Endothelial cell of umbilical vein (primary cell): Measurements from ENCODE around the gene NECTIN2. TPM values are rescaled to one million over a fixed set of nuclear protein-coding genes. Genes with fewer than 3 reads are reported as not detected.

ENCODE experiments used
- BruUV-seq: library from RNA; stranded (reverse); fragments of 400-500 nt; replicated peaks from 2 replicates; lab custom pipeline; 2021; lab: Mats Ljungman, UMichigan
- CTCF ChIA-PET: fragments of 300-600, 350-600 bp; sonication (Branson Sonifier 250); formaldehyde crosslinking; loops from one replicate; lab custom pipeline; 2021; ENCODE audit warnings: antibody characterized with exemption, inconsistent platforms; lab: Charles Lee
- POLR2A ChIA-PET: fragments of 300-600, 350-600 bp; sonication (Branson Sonifier 250); formaldehyde crosslinking; loops from one replicate; lab custom pipeline; 2021; ENCODE audit warnings: antibody characterized with exemption, inconsistent platforms; lab: Charles Lee
- DNase-seq: peaks from one replicate; pipeline ENCODE4 v3.0.0-alpha.2; 2011; ENCODE audit warnings: low read depth, low spot score
- FAIRE-seq: peaks from 2 replicates; lab custom pipeline; 2011; peaks lifted over from hg19 to GRCh38; lab: Jason Lieb, UNC
- H2AFZ ChIP-seq: 2 replicates; pipeline ENCODE4 v1.6.0; 2012; ENCODE audit warnings: low read depth, low read length, control low read depth, inconsistent platforms
- H3K27ac ChIP-seq: 2 replicates; pipeline ENCODE4 v1.5.1; 2011; ENCODE audit warnings: low read depth, mild to moderate bottlenecking, control low read depth, low read length, moderate library complexity; ENCODE audit not compliant: insufficient read depth
- H3K27me3 ChIP-seq, 2 experiments: 2 replicates each; pipeline versions ENCODE4 v1.6.0 to v1.6.1; 2011; ENCODE audit warnings: low read length in 2 of 2, mixed read lengths in 1 of 2; ENCODE audit not compliant: control insufficient read depth in 2 of 2, insufficient read depth in 2 of 2
- H3K36me3 ChIP-seq, 2 experiments: 2 replicates in 1 of 2; 3 replicates in 1 of 2; pipeline ENCODE4 v1.5.1; 2011; ENCODE audit warnings: low read length in 2 of 2, mild to moderate bottlenecking in 1 of 2, moderate library complexity in 1 of 2; ENCODE audit not compliant: control insufficient read depth in 2 of 2, insufficient read depth in 2 of 2; ENCODE audit errors: extremely low read depth in 1 of 2
- H3K4me1 ChIP-seq: 3 replicates; pipeline ENCODE4 v1.5.1; 2011; ENCODE audit warnings: mild to moderate bottlenecking, low read length; ENCODE audit not compliant: control insufficient read depth, insufficient read depth; ENCODE audit errors: extremely low read depth
- H3K4me2 ChIP-seq: 2 replicates; pipeline ENCODE4 v1.6.1; 2011; ENCODE audit warnings: low read length, control low read depth, mixed read lengths; ENCODE audit not compliant: insufficient read depth
- H3K4me3 ChIP-seq, 3 experiments: fragments of 200-600 bp in 1 of 3; sonication (generic), shearing (Covaris generic) in 1 of 3; replicated peaks in 1 of 3; 2 replicates each; pipeline ENCODE4 v1.5.1; 2011 to 2016; ENCODE audit warnings: control low read depth in 3 of 3, low read length in 3 of 3, mild to moderate bottlenecking in 2 of 3, inconsistent platforms in 1 of 3, low read depth in 1 of 3, moderate library complexity in 1 of 3; ENCODE audit not compliant: insufficient read depth in 1 of 3
- H3K79me2 ChIP-seq: 2 replicates; pipeline ENCODE4 v1.6.0; 2012; ENCODE audit warnings: low read length, inconsistent platforms; ENCODE audit not compliant: control insufficient read depth, insufficient read depth
- H3K9ac ChIP-seq: replicated peaks from 2 replicates; pipeline ENCODE3; 2011; ENCODE audit warnings: low read length, control low read depth; ENCODE audit not compliant: insufficient read depth; ENCODE audit errors: extremely low read depth
- H3K9me1 ChIP-seq: replicated peaks from 3 replicates; pipeline ENCODE4 v1.6.0; 2011; ENCODE audit warnings: mild to moderate bottlenecking, low read length; ENCODE audit not compliant: control insufficient read depth, insufficient read depth; ENCODE audit errors: extremely low read depth
- H3K9me3 ChIP-seq: replicated peaks from 2 replicates; pipeline ENCODE4 v1.5.1; 2012; ENCODE audit warnings: low read length, inconsistent platforms; ENCODE audit not compliant: control insufficient read depth, insufficient read depth
- H4K20me1 ChIP-seq: replicated peaks from 2 replicates; pipeline ENCODE3; 2011; ENCODE audit warnings: mild to moderate bottlenecking, low read length; ENCODE audit not compliant: control insufficient read depth, insufficient read depth; ENCODE audit errors: extremely low read depth
- CTCF ChIP-seq, 2 donors: IDR thresholded peaks; 1 replicate in 1 of 2; 2 replicates in 1 of 2; pipeline ENCODE4 v1.5.1; 2011; ENCODE audit warnings: low read length in 2 of 2, mild to moderate bottlenecking in 2 of 2, moderate library complexity in 2 of 2, control low read depth in 1 of 2, inconsistent platforms in 1 of 2, low read depth in 1 of 2; ENCODE audit not compliant: insufficient read depth in 1 of 2; ENCODE audit errors: extremely low read depth in 1 of 2
- EZH2 ChIP-seq: IDR thresholded peaks from 2 replicates; pipeline ENCODE4 v1.6.1; 2012; ENCODE audit warnings: borderline replicate concordance, low read depth, mild to moderate bottlenecking, moderate library complexity, low read length, inconsistent platforms; ENCODE audit not compliant: severe bottlenecking
- FOS ChIP-seq: IDR thresholded peaks from 2 replicates; pipeline ENCODE4 v1.6.1; 2011; ENCODE audit warnings: mild to moderate bottlenecking, low read length, moderate library complexity, borderline replicate concordance; ENCODE audit not compliant: insufficient read depth
- GATA2 ChIP-seq: IDR thresholded peaks from 2 replicates; pipeline ENCODE4 v1.7.0; 2011; ENCODE audit warnings: low read depth, mild to moderate bottlenecking, moderate library complexity, mixed read lengths, low read length; ENCODE audit not compliant: insufficient read length, insufficient read depth
- JUN ChIP-seq: IDR thresholded peaks from 2 replicates; pipeline ENCODE4 v1.6.1; 2011; ENCODE audit warnings: borderline replicate concordance, low read depth; ENCODE audit not compliant: insufficient read length, insufficient read depth
- MYC ChIP-seq: IDR thresholded peaks from one replicate; pipeline ENCODE4 v1.6.1; 2011; ENCODE audit warnings: mild to moderate bottlenecking, low read depth, low read length
- POLR2A ChIP-seq: IDR thresholded peaks from 2 replicates; pipeline ENCODE4 v1.6.1; 2012; ENCODE audit warnings: low read depth, mild to moderate bottlenecking, control low read depth, low read length
- POLR2AphosphoS5 ChIP-seq: IDR thresholded peaks from 2 replicates; pipeline ENCODE4 v1.6.1; 2012; ENCODE audit warnings: low read depth, mild to moderate bottlenecking, control low read depth, low read length, moderate library complexity; ENCODE audit not compliant: insufficient read depth
- dilution Hi-C: fragments of 300-500 bp; cut with MboI; formaldehyde crosslinking; loops from one replicate; pipeline ENCODE4 v1.15.0; 2019; ENCODE audit warnings: low sequenced_read_pairs; ENCODE audit not compliant: extremely low pct_ligation_motif_present
- intact Hi-C: fragments of 100-400 bp; cut with micrococcal nuclease; formaldehyde crosslinking; loops from one replicate; pipeline ENCODE4 v1.10.0; 2022
- polyA plus RNA-seq, 4 experiments: library from polyadenylated mRNA; depleted of rRNA in 3 of 4; stranded (reverse) in 3 of 4; unstranded in 1 of 4; fragments of >200 nt; gene quantifications; 2 replicates each; pipeline versions ENCODE4 v1.2.1 to v1.2.3, GENCODE V29; 2011 to 2012; ENCODE audit warnings: missing spikeins in 1 of 4
- total RNA-seq: library from RNA; stranded (reverse); gene quantifications from 2 replicates; pipeline ENCODE4 v1.2.3, GENCODE V29; 2021
- TF ChIP-seq, protein P1 (sequence below): IDR thresholded peaks from 2 replicates; pipeline ENCODE4 v1.6.1; 2011; ENCODE audit not compliant: insufficient read depth, insufficient read length

Gene NECTIN2
- total and polyA plus RNA-seq, 2 donors (not counting 3 experiments of a cell fraction or from before 2014, with no cell fraction given) = 211 to 238 TPM

GRCh38 chr19:44927746-44928145 lies 81.6 kb downstream of the NECTIN2 start:
- H3K79me2 ChIP-seq = no peaks in the 10 kb centered on the region
- no peak overlapping the region for H2AFZ ChIP-seq
- no peak for TF ChIP-seq CTCF (IDR thresholded peaks at IDR 0.05; ENCODE audit: extremely low read depth in 1 of 2, insufficient read depth in 1 of 2, low read depth in 1 of 2, low read length in 2 of 2)
- TF ChIP-seq EZH2 = no peak
- no peak for TF ChIP-seq JUN
- TF ChIP-seq POLR2AphosphoS5 = no peak
- TF ChIP-seq FOS = no peak
- TF ChIP-seq MYC = no peak
- TF ChIP-seq POLR2A = no peak
- TF ChIP-seq GATA2 = no peak
- TF ChIP-seq, protein P1, sequence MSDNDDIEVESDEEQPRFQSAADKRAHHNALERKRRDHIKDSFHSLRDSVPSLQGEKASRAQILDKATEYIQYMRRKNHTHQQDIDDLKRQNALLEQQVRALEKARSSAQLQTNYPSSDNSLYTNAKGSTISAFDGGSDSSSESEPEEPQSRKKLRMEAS = no peak
- no peak overlapping the region for H3K9ac ChIP-seq
- peaks cover 3% of the 10 kb centered on the region for H3K4me1 ChIP-seq
- FAIRE-seq (no peak), DNase-seq (no peak)
- no peak overlapping the region for H3K4me3 ChIP-seq
- H3K4me2 ChIP-seq = no peak overlapping the region
- no peaks in the 10 kb centered on the region for H3K36me3 ChIP-seq
- ChIA-PET POLR2A (no interaction called here), CTCF (no interaction called here)
- no TSS peak for BruUV-seq
- dilution Hi-C loops = no loop called here
- H4K20me1 ChIP-seq = no peaks in the 10 kb centered on the region
- H3K27ac ChIP-seq = no peak overlapping the region
- no peaks in the 10 kb centered on the region for H3K9me1 ChIP-seq
- H3K9me3 ChIP-seq = no peaks in the 10 kb centered on the region
- peaks cover 0 to 2% of the 10 kb centered on the region in 2 experiments for H3K27me3 ChIP-seq
- intact Hi-C loops = loop anchor here (2.0 kb wide), 1 partner anchor 27 kb away; the partner anchor contains the start of gene CLPTM1
